GM21390 (cell line): ENCODE measurements around the gene SLC25A12.
"Not testable (repeated sequence)": the region's sequence is repeated elsewhere in the genome, so short reads cannot be mapped to it uniquely, and the experiment has no call there.

ENCODE experiments used
- ATAC-seq: cut with Tn5 transposase; IDR thresholded peaks from one replicate; pipeline ENCODE4 v1.9.1; 2021; ENCODE audit not compliant: unreplicated experiment

Gene SLC25A12, protein sequence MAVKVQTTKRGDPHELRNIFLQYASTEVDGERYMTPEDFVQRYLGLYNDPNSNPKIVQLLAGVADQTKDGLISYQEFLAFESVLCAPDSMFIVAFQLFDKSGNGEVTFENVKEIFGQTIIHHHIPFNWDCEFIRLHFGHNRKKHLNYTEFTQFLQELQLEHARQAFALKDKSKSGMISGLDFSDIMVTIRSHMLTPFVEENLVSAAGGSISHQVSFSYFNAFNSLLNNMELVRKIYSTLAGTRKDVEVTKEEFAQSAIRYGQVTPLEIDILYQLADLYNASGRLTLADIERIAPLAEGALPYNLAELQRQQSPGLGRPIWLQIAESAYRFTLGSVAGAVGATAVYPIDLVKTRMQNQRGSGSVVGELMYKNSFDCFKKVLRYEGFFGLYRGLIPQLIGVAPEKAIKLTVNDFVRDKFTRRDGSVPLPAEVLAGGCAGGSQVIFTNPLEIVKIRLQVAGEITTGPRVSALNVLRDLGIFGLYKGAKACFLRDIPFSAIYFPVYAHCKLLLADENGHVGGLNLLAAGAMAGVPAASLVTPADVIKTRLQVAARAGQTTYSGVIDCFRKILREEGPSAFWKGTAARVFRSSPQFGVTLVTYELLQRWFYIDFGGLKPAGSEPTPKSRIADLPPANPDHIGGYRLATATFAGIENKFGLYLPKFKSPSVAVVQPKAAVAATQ

GRCh38 chr2:171893824-171894611 is at the start of gene SLC25A12:
SLC25A12 (minus strand) TSS chr2:171894244; CDS start chr2:171894214, 30 bp downstream.
- ATAC-seq: peak; percentile 93

DNA sequence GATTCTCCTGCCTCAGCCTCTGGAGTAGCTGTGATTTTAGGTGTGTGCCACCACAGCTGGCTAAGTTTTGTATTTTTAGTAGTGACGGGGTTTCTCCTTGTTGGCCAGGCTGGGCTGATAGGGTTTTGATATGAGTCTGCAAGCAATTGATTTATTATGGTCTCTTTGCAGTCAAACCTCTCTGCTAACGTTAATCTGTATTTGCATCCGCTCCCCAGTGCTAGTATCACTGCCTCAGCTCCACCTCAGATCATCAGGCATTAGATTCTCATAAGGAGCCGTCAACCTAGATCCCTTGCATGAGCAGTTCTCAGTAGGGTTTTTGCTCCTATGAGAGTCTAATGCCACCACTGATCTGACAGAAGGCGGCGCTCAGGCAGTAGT is 47.3 kb upstream of the SLC25A12 start:
- no peak for ATAC-seq

GRCh38 chr2:171939743-171940071 is 45.7 kb upstream of the SLC25A12 start:
- ATAC-seq: no peak

DNA sequence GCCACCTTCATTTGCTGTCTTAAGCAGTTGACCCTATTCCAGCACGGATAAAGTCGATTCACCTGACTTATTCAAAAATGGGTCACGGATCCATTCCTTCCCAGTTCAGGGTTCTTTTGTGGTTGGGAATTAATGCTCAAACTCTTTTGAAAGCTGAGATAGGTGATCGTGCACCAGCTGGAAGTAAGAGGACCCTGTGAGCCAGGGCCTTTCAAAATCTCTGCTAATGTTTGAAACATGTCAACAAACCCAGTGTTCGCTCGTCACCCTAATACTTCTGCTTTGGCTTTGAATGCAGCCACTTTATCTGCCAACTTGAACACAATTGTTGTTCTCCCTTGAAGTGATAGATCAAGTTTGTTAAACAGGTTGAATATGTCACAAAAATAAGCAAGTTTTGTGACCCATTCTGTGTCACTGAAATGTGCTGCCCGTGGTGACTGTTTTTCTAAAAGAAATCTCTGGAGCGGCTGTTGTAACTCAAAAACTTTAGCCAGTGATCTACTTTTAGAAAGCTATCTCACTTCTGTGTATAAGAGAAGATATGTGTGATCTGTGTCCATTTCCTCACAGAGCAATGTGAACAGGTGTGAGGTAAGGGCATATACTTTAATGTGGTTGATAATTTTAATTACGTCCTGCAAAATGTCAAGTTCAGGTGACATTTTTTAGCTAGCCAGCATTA is 45.2 kb upstream of the SLC25A12 start:
- no peak for ATAC-seq

DNA sequence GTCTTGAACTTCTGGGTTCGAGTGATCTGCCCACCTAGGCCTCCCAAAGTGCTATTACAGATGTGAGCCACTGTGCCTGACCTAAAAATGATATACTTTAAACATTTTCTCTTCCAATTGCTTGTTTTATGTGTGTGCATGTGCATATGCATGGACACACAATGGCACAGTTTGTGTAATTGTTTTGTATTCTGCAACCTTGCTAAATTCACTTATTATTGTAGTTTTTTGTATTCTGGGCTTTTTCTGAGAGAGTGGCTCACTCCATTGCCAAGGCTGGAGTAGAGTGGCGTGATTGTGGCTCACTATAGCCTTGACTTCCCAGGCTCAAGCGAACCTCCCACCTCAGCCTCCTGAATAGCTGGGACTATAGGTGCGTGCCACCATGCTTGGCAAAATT is 36.3 kb upstream of the SLC25A12 start:
- ATAC-seq: no peak

DNA sequence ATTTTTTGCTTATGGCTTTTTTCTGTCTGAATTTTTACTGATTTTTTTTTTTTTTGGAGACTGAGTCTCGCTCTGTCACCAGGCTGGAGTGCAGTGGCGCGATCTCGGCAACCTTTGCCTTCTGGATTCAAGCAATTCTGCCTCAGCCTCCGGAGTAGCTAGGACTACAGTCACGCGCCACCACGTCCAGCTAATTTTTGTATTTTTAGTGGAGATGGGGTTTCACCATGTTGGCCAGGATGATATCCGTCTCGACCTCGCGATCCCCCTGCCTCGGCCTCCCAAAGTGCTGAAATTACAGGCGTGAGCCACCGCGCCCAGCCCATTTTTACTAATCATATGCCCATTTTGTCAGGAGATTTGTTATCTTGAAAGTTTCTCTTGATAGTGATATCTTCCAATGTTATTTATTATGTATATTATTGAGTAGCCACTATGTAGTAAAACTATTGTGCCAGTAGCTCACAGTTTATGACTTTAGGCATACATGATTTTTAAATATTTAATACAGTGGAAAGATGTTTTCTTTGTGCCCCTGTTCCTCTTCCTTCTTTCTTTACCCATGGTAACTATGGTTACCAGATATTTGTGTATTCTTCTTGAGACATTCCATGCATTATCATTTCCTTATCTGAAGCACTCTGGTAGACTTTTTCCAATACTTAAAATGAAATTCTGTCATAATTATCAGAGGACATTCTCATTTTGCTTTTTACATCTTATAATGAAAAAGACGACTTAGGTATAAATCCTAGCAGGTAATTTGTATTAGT is 30.3 kb upstream of the SLC25A12 start:
- no peak for ATAC-seq

DNA sequence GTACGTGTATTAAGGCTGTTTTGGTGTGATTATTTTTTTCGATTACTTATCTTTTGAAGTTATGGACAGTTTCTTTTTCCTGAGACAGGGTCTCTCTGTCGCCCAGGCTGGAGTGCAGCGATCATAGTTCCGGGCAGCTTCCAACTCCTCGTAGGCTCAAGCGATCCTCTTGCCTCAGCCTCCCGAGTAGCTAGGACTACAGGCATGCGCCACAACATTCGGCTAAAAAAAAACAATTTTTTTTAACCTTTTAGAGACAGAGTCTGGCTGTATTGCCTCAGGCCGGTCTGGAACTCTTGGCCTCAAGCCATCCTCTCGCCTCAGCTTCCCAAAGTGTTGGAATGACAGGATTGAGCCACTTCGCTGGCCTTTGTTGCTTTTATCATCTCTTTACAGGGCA is 29.2 kb upstream of the SLC25A12 start:
- ATAC-seq: no peak

DNA sequence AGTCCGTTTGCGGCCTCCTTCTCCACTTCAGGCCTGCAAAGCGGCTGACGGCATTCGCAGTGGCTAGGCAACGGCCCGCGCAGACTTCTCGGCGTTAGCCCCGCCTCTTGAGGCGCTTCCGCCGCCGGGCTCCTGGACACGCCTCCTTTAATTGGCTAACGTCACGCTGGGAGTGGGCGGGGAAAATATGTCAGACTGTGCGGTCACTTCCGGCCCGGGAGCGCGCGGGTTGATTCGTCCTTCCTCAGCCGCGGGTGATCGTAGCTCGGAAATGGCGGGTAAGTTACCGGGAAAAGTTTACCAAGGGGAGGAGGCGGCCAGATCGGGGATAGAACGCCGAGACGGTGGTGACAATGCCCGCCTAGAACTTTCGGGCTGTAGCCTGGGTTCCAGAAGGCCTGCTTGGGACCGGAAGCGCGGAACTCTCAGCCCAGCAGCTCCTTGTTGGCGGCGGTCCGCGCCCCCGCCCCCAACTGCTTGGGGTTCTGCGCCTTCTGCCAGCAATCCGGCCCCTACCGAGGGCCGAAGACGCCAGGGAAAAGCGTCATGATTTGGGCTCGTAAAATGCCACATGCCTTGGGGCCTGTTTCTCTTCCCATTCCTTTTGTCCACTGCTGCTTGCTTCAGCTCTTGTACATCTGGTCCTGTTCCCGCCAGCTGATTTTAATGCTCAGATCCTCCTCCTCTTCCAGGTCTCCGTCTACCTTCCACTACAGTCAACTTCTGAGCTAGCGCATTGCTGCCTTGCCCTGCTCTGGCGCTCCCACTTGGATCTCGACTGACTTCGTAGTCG is 28.4 kb upstream of the SLC25A12 start, which contains the start of gene HAT1:
Gene HAT1 (plus strand): TSS at position 232 of the 793 bp plus-strand sequence. CDS start 40 bp downstream, at position 272.
- ATAC-seq: peak; percentile 94

GRCh38 chr2:171921970-171922229 is 27.9 kb upstream of the SLC25A12 start:
- ATAC-seq: no peak

- no peak for ATAC-seq
Observed at GRCh38 chr2:171919453-171919852, 25.4 kb upstream of the SLC25A12 start.

GRCh38 chr2:171913517-171913916 is 19.5 kb upstream of the SLC25A12 start:
- ATAC-seq: no peak

- no peak for ATAC-seq
Observed at GRCh38 chr2:171910494-171910893, 16.4 kb upstream of the SLC25A12 start.

DNA sequence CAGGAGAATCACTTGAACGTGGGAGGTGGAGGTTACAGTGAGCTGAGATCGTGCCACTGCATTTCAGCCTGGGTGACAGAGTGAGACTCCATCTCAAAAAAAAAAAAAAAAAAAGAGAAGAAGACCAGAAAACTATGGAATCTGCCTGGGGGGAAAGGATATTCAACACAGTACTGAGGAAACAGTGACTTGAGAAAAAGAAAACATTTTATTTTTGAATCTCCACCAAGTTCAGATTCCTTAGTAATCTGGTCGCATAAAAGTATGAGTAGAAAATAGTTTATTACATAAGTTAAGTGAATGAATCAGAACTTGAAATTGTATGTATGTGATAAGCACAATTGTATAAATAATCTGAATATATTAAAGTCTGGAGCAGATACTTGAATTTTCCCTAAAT is 15.2 kb upstream of the SLC25A12 start:
- no peak for ATAC-seq

- no peak for ATAC-seq
Observed at GRCh38 chr2:171908235-171908634, 14.2 kb upstream of the SLC25A12 start.

- ATAC-seq: no peak
Observed at GRCh38 chr2:171902840-171903420, 8.9 kb upstream of the SLC25A12 start.

- not testable (repeated sequence) for ATAC-seq
Observed at GRCh38 chr2:171899623-171900282, 5.7 kb upstream of the SLC25A12 start.

GRCh38 chr2:171895786-171896185 is 1.7 kb upstream of the SLC25A12 start:
- ATAC-seq: no peak

DNA sequence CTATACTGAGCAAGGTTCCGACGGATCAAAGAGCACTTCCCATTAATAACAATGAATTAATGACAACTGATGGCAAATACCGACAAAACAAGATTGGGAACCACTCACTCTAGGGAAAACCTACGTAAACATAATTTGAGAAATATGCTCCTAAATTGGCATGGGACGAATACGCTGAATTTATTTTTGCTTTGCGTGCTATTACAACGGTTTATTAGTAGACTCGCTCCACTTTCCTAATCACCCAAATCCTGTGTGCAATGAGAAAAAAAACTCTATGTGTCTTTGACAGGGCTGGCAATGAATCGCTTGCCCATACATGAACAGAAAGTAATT is 536 bp upstream of the SLC25A12 start:
- ATAC-seq: no peak

DNA sequence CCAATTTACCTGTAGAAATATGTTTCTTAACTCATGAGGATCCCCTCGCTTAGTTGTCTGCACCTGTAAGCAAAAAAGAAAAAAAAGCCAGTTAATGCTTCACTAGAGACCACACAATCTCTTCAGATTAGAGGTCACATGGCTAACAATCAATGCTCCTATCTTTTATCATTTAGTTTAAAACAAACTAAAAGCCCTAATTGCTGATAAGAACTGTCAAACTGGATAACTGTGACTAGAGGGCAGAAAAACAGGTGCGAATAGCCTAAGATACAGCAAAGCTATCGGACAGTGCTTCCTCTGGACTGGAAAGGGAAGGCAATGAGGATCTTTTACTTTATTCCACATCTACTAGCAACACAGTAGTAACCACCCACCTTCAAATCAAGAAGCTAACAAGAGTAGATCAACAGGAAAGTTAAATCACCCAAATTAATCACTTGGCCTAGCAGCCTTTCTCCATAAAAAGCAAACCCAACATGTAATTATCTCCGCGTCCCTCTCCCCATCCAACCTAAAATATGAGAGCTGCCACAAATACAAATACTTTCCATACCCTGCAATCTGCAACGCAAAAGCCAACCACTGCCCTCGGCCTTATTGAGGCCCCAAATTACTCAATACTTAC is 734 bp downstream of the SLC25A12 start:
- ATAC-seq: peak; percentile 24
